Naive thymus-derived CD4-positive, alpha-beta T cell (primary cell): ENCODE data around the gene ACRV1. TPM values are rescaled to one million over a fixed set of nuclear protein-coding genes. Genes with fewer than 3 reads are reported as not detected.

Experiments
- ATAC-seq: fragments of 150-1000 bp; cut with Tn5 transposase; 2 replicates; pipeline ENCODE4 v1.10.0; 2021; ENCODE audit warnings: mild to moderate bottlenecking, moderate library complexity
- CTCF ChIA-PET: fragments of 350-600 bp; sonication (Branson Sonifier 250); formaldehyde crosslinking; loops from one replicate; lab custom pipeline; 2021; ENCODE audit warnings: antibody characterized with exemption; lab: Charles Lee
- POLR2A ChIA-PET: fragments of 350-600 bp; sonication (Branson Sonifier 250); formaldehyde crosslinking; loops from one replicate; lab custom pipeline; 2021; ENCODE audit warnings: antibody characterized with exemption, inconsistent platforms; lab: Charles Lee
- DNase-seq, 9 donors: peaks; one replicate each; pipeline versions ENCODE4 v3.0.0 to v3.0.0-alpha.2; 2020 to 2022; ENCODE audit warnings: mixed read lengths in 1 of 9
- H3K27ac ChIP-seq: one replicate; pipeline ENCODE4 v1.7.0; 2013; ENCODE audit warnings: mild to moderate bottlenecking, low read depth, low read length, moderate library complexity
- H3K27me3 ChIP-seq, 2 donors: one replicate each; pipeline ENCODE4 v1.7.0; 2013; ENCODE audit warnings: low read length in 2 of 2, mild to moderate bottlenecking in 2 of 2, moderate library complexity in 2 of 2; ENCODE audit not compliant: control insufficient read depth in 2 of 2, insufficient read depth in 2 of 2
- H3K36me3 ChIP-seq, 3 experiments: 1 replicate in 2 of 3; 2 replicates in 1 of 3; pipeline ENCODE4 v1.7.0; 2013; ENCODE audit warnings: low read length in 3 of 3, mild to moderate bottlenecking in 3 of 3, moderate library complexity in 1 of 3; ENCODE audit not compliant: insufficient read depth in 3 of 3, control insufficient read depth in 2 of 3
- H3K4me1 ChIP-seq, 2 donors: one replicate each; pipeline ENCODE4 v1.7.0; 2013; ENCODE audit warnings: low read length in 2 of 2, mild to moderate bottlenecking in 2 of 2, moderate library complexity in 1 of 2; ENCODE audit not compliant: control insufficient read depth in 2 of 2, insufficient read depth in 2 of 2
- H3K4me3 ChIP-seq: 2 replicates; pipeline ENCODE4 v1.7.0; 2013; ENCODE audit warnings: mild to moderate bottlenecking, low read length
- H3K9me3 ChIP-seq, 3 experiments: 1 replicate in 2 of 3; 2 replicates in 1 of 3; pipeline ENCODE4 v1.7.0; 2013; ENCODE audit warnings: low read length in 3 of 3; ENCODE audit not compliant: control insufficient read depth in 2 of 3
- H3K27ac Mint-ChIP-seq, 9 donors: one replicate each; pipeline ENCODE4 v1.8.0; 2020 to 2022; ENCODE audit warnings: mixed read lengths in 9 of 9, mild to moderate bottlenecking in 8 of 9, moderate library complexity in 5 of 9, inconsistent platforms in 2 of 9
- H3K27me3 Mint-ChIP-seq, 5 donors: one replicate each; pipeline ENCODE4 v1.8.0; 2021 to 2022; ENCODE audit warnings: mixed read lengths in 5 of 5, mild to moderate bottlenecking in 1 of 5
- H3K36me3 Mint-ChIP-seq, 5 donors: one replicate each; pipeline ENCODE4 v1.8.0; 2020 to 2022; ENCODE audit warnings: mixed read lengths in 5 of 5, mild to moderate bottlenecking in 3 of 5, inconsistent platforms in 1 of 5
- H3K4me1 Mint-ChIP-seq, 7 donors: one replicate each; pipeline ENCODE4 v1.8.0; 2020 to 2022; ENCODE audit warnings: mixed read lengths in 7 of 7, mild to moderate bottlenecking in 3 of 7, inconsistent platforms in 1 of 7
- H3K4me3 Mint-ChIP-seq, 10 donors: one replicate each; pipeline ENCODE4 v1.8.0; 2020 to 2022; ENCODE audit warnings: mild to moderate bottlenecking in 10 of 10, mixed read lengths in 10 of 10, moderate library complexity in 6 of 10, inconsistent platforms in 2 of 10
- H3K9me3 Mint-ChIP-seq, 11 donors: one replicate each; pipeline ENCODE4 v1.8.0; 2020 to 2022; ENCODE audit warnings: mixed read lengths in 11 of 11, mild to moderate bottlenecking in 4 of 11, inconsistent platforms in 1 of 11, moderate library complexity in 1 of 11
- intact Hi-C, 2 donors: fragments of 100-400 bp; cut with micrococcal nuclease; formaldehyde crosslinking; loops; one replicate each; pipeline ENCODE4 v1.15.1; 2023
- polyA plus RNA-seq, 2 donors: library from polyadenylated mRNA; unstranded; fragments of 300-500 nt; fragmentation: Illumina TruSeq; gene quantifications; one replicate each; pipeline ENCODE4 v1.2.3, GENCODE V29; 2021
- total RNA-seq, 6 experiments: library from RNA in 5 of 6; stranded (reverse) in 5 of 6; gene quantifications; 1 replicate in 5 of 6; 2 replicates in 1 of 6; pipeline ENCODE4 v1.2.3 and lab custom pipeline; 2021 to 2026

Gene ACRV1
- total and polyA plus RNA-seq, 7 experiments from 2014 or later: not detected

DNA sequence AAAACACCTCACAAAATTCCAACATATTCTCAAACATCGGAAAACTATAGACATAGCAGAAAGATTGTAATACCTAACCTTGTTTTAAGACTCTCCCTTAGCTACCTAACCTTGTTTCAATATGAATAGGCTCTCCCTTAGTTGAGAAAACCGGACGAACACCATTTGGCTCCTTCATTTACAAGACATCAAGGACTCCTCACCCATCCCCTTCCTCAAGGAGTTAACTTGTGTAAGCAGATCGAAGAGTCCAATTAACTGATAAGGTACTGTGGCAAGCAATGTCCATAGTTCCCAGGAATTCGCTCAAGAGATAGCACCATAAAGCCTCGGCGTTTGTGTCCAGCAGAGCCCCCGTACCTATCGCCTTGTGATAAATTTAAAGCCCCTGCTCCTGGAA, 4.6 kb upstream of the ACRV1 start:
- no peaks in the 10 kb centered on the region for H3K9me3 ChIP-seq
- intact Hi-C loops: no loop called here
- H3K27ac ChIP-seq: no peak overlapping the region

DNA sequence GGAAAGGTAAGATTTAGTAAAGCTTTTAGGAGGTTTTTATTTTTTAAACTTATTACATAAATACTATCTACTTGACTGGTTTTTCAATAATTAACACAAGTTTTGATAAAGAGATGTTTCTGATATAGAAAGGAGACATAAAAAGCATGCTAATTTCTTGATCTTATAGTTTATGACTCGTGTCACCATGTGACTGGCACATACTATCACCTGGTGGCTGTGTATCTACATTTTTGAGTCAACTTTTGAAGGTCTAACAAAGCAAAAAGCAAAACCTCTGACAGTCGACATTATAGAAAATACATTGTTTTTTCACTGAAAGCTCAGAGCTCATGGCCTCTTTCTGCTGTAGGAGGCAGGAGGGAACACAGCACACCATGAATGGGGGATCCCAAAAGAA, 810 bp downstream of the ACRV1 start:
- ATAC-seq: no peak
- H3K27me3 Mint-ChIP-seq: no peaks in the 10 kb centered on the region
- no peaks in the 10 kb centered on the region for H3K4me1 ChIP-seq
- no peak for DNase-seq
- no peaks in the 10 kb centered on the region for H3K4me1 Mint-ChIP-seq
- H3K36me3 Mint-ChIP-seq: peaks cover 0 to 12% (median 0%) of the 10 kb centered on the region in 5 donors
- no peak overlapping the region for H3K4me3 ChIP-seq
- no peaks in the 10 kb centered on the region for H3K36me3 ChIP-seq
- H3K4me3 Mint-ChIP-seq: no peak overlapping the region
- H3K27me3 ChIP-seq: no peaks in the 10 kb centered on the region
- intact Hi-C loops: loop anchor here in 1 of 2 donors (1.0 kb wide), 1 partner anchor 54 kb away; no protein-coding TSS in a partner anchor
- ChIA-PET CTCF (interaction anchor here (0.8 to 1.1 kb wide), 2 partner anchors 10 to 380 kb away, joined by 3 read pairs; no protein-coding TSS in a partner anchor), POLR2A (no interaction called here)
- no peak overlapping the region for H3K27ac Mint-ChIP-seq
- no peaks in the 10 kb centered on the region for H3K9me3 Mint-ChIP-seq
- no peaks in the 10 kb centered on the region for H3K9me3 ChIP-seq
- no peak overlapping the region for H3K27ac ChIP-seq

More for the DNA sequence above, 4.6 kb upstream of the ACRV1 start:
- Mint-ChIP-seq H3K4me1 (no peaks in the 10 kb centered on the region), H3K9me3 (no peaks in the 10 kb centered on the region), H3K27me3 (no peaks in the 10 kb centered on the region), H3K4me3 (no peak overlapping the region), H3K27ac (no peak overlapping the region), H3K36me3 (peaks cover 0 to 1% (median 0%) of the 10 kb centered on the region in 5 donors)
- no peak overlapping the region for H3K4me3 ChIP-seq
- no peaks in the 10 kb centered on the region for H3K27me3 ChIP-seq
- no peaks in the 10 kb centered on the region for H3K4me1 ChIP-seq
- DNase-seq (no peak), ATAC-seq (no peak)
- ChIA-PET CTCF (no interaction called here), POLR2A (no interaction called here)
- no peaks in the 10 kb centered on the region for H3K36me3 ChIP-seq

DNA sequence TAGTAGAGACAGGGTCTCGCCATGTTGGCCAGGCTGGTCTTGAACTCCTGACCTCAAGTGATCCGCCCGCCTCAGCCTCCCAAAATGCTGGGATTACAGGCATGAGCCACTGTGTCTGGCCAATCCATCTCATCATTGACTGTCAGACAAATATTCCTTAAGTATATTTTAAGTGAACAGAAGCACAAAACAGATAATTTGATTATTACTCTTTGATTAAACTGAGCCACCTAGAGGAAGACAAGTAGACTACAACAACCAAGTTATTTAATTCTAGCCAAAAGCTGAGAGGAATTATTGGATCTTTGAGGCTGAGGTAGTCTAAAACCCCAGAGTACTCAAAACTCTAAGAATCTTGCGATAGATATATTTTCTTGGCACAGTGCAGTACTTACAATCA, 1.2 kb downstream of the ACRV1 start:
- H3K27ac ChIP-seq: no peak overlapping the region
- peaks cover 0 to 12% (median 0%) of the 10 kb centered on the region in 5 donors for H3K36me3 Mint-ChIP-seq
- H3K4me1 ChIP-seq: no peaks in the 10 kb centered on the region
- H3K27ac Mint-ChIP-seq: no peak overlapping the region
- H3K4me3 ChIP-seq: no peak overlapping the region
- no peak for DNase-seq
- CTCF ChIA-PET: no interaction called here
- no peaks in the 10 kb centered on the region for H3K27me3 ChIP-seq
- H3K4me1 Mint-ChIP-seq: no peaks in the 10 kb centered on the region
- no peak overlapping the region for H3K4me3 Mint-ChIP-seq
- no peaks in the 10 kb centered on the region for H3K9me3 Mint-ChIP-seq
- H3K27me3 Mint-ChIP-seq: no peaks in the 10 kb centered on the region
- intact Hi-C loops: loop anchor here in 1 of 2 donors (1.0 kb wide), 1 partner anchor 53 kb away; no protein-coding TSS in a partner anchor
- ATAC-seq: no peak
- POLR2A ChIA-PET: interaction anchor here (0.7 kb wide), 1 partner anchor 784 kb away, joined by 3 read pairs; no protein-coding TSS in a partner anchor
- H3K9me3 ChIP-seq: no peaks in the 10 kb centered on the region
- H3K36me3 ChIP-seq: no peaks in the 10 kb centered on the region

DNA sequence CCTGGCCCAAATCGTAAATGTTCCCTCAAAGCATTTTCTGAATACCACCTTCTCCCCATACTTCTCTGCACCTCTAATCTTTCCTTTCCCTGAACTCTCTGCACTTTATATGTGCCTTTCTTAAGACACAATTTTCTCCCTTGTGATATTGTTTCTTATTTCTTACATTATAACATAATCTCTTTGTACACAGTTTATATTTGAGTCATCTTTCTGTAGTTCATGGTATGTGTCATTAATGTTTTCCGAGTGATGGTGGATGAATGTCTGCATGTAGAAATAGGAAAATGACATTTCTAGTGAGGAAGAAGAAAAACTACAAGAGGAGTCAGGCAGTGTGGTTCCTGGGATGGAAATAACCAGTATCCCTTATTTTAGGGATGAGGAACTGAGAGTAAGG, 5.5 kb downstream of the ACRV1 start:
- Mint-ChIP-seq H3K9me3 (no peaks in the 10 kb centered on the region), H3K27ac (no peak overlapping the region), H3K36me3 (peaks cover 0 to 16% (median 0%) of the 10 kb centered on the region in 5 donors), H3K4me1 (peaks cover 0 to 4% (median 0%) of the 10 kb centered on the region in 7 donors), H3K4me3 (no peak overlapping the region), H3K27me3 (no peaks in the 10 kb centered on the region)
- Histone ChIP-seq H3K9me3 (no peaks in the 10 kb centered on the region), H3K36me3 (no peaks in the 10 kb centered on the region), H3K4me1 (no peaks in the 10 kb centered on the region), H3K27ac (no peak overlapping the region), H3K4me3 (no peak overlapping the region), H3K27me3 (no peaks in the 10 kb centered on the region)
- POLR2A ChIA-PET: no interaction called here
- ATAC-seq (no peak), DNase-seq (no peak)
- intact Hi-C loops: no loop called here
- CTCF ChIA-PET: no interaction called here

DNA sequence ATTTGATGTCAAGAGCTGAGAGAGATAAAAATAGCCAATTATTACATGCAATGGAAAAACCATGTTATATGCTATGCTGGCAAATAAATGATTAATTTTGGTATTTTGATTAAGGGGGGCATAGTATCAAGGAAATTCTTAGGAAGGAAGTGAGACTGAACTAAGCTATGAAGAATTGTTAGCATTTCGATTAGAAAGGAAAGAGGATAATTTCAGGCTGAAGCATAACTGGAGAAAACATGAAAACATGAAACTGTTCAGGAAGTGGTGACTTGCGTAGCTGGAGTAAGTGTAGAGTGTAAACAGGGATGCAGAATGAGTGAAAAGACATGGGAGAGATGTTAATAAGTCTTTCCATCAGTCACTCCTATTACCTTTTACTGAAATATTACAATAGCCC, 6.4 kb downstream of the ACRV1 start:
- Mint-ChIP-seq H3K4me3 (no peak overlapping the region), H3K27ac (no peak overlapping the region), H3K9me3 (no peaks in the 10 kb centered on the region), H3K27me3 (no peaks in the 10 kb centered on the region), H3K36me3 (peaks cover 0 to 14% (median 0%) of the 10 kb centered on the region in 5 donors), H3K4me1 (peaks cover 0 to 4% (median 0%) of the 10 kb centered on the region in 7 donors)
- Histone ChIP-seq H3K36me3 (no peaks in the 10 kb centered on the region), H3K27ac (no peak overlapping the region), H3K4me1 (no peaks in the 10 kb centered on the region), H3K4me3 (no peak overlapping the region), H3K27me3 (no peaks in the 10 kb centered on the region), H3K9me3 (no peaks in the 10 kb centered on the region)
- CTCF ChIA-PET: no interaction called here
- DNase-seq (no peak), ATAC-seq (no peak)
- intact Hi-C loops: no loop called here
- POLR2A ChIA-PET: no interaction called here

DNA sequence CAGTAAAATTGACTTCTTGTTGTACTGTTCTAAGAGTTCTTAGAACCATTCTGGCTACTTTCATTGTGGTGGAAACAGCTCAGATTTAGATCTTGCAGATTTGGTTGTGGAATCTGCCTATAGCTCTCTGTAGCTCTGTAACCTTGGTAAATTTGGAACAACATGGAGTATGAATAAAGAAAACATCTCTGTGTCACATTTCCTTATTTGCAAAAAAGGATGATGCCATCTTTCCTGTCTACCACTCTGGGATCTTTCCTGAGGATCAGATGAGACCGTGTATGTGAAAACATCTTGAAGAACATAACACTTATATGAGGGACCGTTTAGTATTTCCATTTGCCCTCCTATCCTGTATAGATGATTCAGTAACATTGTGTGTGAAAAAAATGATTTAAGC, 9.1 kb downstream of the ACRV1 start:
- H3K9me3 Mint-ChIP-seq: peaks cover 0 to 9% (median 5%) of the 10 kb centered on the region in 11 donors
- DNase-seq: no peak
- Histone ChIP-seq H3K27me3 (no peaks in the 10 kb centered on the region), H3K4me3 (no peak overlapping the region), H3K9me3 (no peaks in the 10 kb centered on the region), H3K27ac (no peak overlapping the region), H3K36me3 (no peaks in the 10 kb centered on the region), H3K4me1 (no peaks in the 10 kb centered on the region)
- ChIA-PET POLR2A (no interaction called here), CTCF (no interaction called here)
- no peaks in the 10 kb centered on the region for H3K27me3 Mint-ChIP-seq
- peaks cover 0 to 6% (median 0%) of the 10 kb centered on the region in 7 donors for H3K4me1 Mint-ChIP-seq
- intact Hi-C loops: no loop called here
- H3K27ac Mint-ChIP-seq: no peak overlapping the region
- H3K36me3 Mint-ChIP-seq: peaks cover 5 to 18% (median 8%) of the 10 kb centered on the region in 5 donors
- no peak overlapping the region for H3K4me3 Mint-ChIP-seq
- no peak for ATAC-seq

DNA sequence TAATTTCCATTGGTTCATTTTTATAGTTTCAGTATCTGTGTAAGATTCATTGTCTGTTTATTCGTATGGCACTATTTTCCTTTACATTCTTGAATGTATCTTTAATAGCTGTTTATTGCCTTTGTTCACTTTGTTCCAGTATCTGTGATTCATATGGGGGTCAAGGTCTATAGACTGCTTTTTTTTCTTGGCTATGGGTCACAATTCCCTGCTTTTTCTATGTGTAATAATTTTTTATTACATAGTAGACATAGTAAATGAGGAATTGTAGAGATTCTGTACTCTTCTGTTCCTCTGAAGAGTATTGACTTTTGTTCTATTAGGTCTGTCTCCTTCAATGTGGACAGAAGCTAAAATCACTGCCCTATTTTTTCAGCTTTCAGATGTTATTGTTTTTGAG, 10.5 kb downstream of the ACRV1 start:
- POLR2A ChIA-PET: no interaction called here
- no peak for ATAC-seq
- H3K36me3 ChIP-seq: no peaks in the 10 kb centered on the region

More for the DNA sequence above, 10.5 kb downstream of the ACRV1 start:
- intact Hi-C loops: no loop called here
- CTCF ChIA-PET: interaction anchor here (1.0 kb wide), 1 partner anchor 10 kb away, joined by 3 read pairs; the partner anchor contains the start of gene ACRV1
- Histone ChIP-seq H3K9me3 (no peaks in the 10 kb centered on the region), H3K4me3 (no peak overlapping the region), H3K4me1 (no peaks in the 10 kb centered on the region), H3K27me3 (no peaks in the 10 kb centered on the region), H3K27ac (no peak overlapping the region)
- Mint-ChIP-seq H3K9me3 (peaks cover 0 to 17% (median 10%) of the 10 kb centered on the region in 11 donors), H3K4me3 (no peak overlapping the region), H3K27ac (peak overlapping the region in 1 of 9 donors; percentile 13), H3K27me3 (no peaks in the 10 kb centered on the region), H3K4me1 (peaks cover 0 to 10% (median 0%) of the 10 kb centered on the region in 7 donors), H3K36me3 (peaks cover 9 to 26% (median 12%) of the 10 kb centered on the region in 5 donors)
- no peak for DNase-seq
